ENCODE data around the gene NOXO1. TPM values are rescaled to one million over a fixed set of nuclear protein-coding genes. Genes with fewer than 3 reads are reported as not detected.

NOXO1 gene
- total RNA-seq, 2 experiments from 2014 or later: 0.23 to 0.36 TPM

- ChIA-PET POLR2A (no interaction called here), CTCF (no interaction called here)
Observed at GRCh38 chr16:2001456-2002355, 20.4 kb upstream of the NOXO1 start.

DNA sequence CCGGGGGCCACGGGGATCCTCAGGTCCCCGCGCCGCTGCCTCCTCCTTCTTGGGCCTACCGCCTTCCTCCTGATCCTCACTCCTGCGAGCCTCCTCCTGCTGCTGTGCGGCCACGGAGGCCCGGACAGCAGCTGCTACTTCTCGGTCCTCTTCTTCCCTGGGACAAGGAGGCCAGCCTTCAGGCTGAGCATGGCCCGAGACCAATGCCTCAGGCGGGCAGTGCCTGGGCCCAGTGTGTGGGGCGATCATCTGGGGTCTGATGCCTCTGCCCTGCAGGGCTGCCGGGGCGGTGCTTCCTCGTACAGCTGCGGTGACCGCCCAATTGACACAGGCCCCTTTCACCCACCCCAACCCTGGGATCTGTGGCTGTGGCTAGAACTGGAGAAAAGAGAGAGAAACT is 19.8 kb upstream of the NOXO1 start:
- CTCF ChIA-PET: no interaction called here
- POLR2A ChIA-PET: no interaction called here

GRCh38 chr16:1999866-2000514 is 18.7 kb upstream of the NOXO1 start:
- ChIA-PET POLR2A (no interaction called here), CTCF (no interaction called here)

DNA sequence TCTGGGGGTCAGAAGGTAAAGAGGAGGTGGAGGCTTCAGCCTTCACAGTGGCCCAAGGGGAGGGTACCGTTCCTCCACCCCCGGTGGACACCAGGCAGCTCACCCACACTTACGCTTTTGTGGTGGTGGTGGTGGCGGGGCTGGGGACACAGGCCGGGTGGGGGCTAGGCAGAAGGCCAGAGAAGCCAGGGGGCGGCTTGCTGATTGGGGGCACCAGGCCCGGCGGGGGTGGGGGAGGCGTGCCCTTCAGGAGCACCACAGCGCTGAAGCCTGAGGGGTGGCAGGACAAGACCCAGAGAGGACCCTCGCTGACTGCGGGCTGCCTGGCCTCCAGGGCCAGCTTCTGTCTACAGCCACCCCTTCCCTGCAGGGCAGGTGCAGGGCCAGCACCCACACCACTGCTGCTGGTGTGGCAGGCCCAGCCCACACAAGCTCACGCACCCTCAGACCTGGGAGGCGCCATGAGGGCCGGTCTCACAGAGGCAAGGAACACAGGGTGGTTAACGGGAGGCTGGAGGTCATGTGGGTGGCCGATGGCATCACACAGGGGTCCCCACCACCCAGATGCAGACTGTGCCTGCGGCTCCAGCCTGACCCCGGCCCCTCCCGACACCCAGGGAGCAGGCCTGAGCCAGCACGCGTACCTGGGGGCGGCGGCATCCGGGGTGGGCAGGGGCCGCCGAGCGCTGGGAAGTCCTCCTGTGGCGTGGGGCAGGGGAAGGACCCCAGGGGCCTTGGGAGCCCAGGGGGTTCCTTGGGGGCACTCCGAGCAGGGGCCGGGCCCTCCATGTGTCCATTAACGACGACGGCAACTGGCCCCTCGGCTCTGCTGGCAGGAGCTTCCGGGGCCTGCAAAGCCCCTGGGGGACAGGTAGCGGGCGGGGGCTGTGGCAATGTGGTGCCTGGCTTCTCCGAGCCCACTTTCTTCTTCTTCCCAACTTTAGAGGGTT is 17.9 kb upstream of the NOXO1 start:
- CTCF ChIA-PET: no interaction called here
- POLR2A ChIA-PET: no interaction called here

- CTCF ChIA-PET: no interaction called here
- POLR2A ChIA-PET: no interaction called here
Observed at GRCh38 chr16:1998360-1998835, 17.1 kb upstream of the NOXO1 start.

DNA sequence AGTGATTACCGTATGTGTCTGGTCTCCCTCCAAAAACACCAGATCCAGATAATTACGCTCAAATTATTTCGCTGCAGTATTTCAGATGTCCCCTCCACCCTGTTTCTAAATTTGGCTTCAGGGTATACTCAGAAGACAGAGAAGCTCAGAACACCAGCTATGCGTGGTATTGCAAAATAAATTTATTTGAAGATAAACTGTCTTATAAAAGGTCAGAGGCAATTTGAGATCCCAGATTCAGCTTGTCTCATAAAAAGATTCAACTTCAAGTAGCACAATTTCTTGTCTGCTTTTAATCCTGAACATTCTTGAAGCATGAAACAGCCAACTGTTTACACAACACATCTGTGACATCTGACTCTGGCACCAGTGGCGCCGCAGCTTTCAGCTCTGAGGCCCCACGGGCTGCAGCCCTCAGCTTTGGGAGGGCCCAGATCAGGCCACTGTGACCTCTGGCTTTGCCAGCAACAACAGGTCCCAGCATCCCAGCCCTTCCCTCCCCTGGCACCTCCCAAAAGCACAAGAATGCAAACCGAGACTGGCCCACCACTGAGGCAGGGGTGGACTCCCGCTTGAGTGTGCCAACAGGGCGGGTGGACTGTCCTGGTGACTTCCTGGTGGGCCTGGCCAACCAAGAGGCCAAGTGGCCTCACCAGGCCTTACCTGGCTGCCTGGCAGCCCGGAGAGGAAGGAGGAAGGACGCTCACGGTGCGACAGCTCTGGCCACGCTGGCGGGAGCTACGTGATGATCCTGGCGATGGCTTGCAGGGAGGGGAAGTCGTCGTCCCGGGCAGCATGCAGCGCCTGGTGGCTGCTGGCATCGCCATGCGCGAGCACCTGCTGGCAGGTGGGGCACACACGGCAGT is 16.5 kb upstream of the NOXO1 start:
- POLR2A ChIA-PET: no interaction called here
- CTCF ChIA-PET: no interaction called here

- ChIA-PET POLR2A (interaction anchor here (1.1 kb wide), 1 partner anchor 13 kb away, joined by 3 read pairs; the partner anchor contains the start of gene NOXO1), CTCF (interaction anchor here (0.6 to 5.5 kb wide), 5 partner anchors 9 to 138 kb away, joined by 3 to 41 read pairs (median 4); partner anchors contain the start of gene GFER)
Observed at GRCh38 chr16:1993731-1994131, 12.5 kb upstream of the NOXO1 start.

DNA sequence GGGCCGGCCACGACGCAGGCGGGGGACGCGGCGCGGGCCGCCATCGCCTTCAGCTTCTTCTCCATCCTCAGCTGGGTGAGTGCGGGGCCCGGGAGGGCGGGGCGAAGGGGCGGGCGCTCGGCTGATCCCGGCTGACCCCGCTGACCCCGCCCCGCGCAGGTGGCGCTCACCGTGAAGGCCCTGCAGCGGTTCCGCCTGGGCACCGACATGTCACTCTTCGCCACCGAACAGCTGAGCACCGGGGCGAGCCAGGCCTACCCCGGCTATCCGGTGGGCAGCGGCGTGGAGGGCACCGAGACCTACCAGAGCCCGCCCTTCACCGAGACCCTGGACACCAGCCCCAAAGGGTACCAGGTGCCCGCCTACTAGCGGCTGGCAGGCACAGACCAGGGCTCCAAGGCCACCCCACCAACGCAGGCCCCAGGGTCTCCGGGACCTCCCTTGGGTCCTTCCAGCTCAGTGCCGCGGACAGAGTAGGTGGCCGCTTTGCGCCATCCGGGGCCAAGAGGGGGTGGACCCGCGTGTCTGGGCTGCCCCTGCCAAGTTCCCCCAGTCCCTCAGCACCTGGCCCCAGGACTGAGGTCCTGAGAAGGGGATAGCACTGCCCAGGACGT is 11.5 kb upstream of the NOXO1 start:
- POLR2A ChIA-PET: interaction anchor here (1.1 to 2.4 kb wide), 3 partner anchors 12 to 28 kb away, joined by 3 to 11 read pairs (median 6); partner anchors contain the start of genes NOXO1 and RPS2
- CTCF ChIA-PET: interaction anchor here (5.5 kb wide), 1 partner anchor 11 kb away, joined by 41 read pairs; no protein-coding TSS in a partner anchor

- CTCF ChIA-PET: interaction anchor here (5.5 kb wide), 1 partner anchor 12 kb away, joined by 41 read pairs; no protein-coding TSS in a partner anchor
- POLR2A ChIA-PET: interaction anchor here (2.2 to 2.4 kb wide), 3 partner anchors 21 to 163 kb away, joined by 6 to 11 read pairs (median 7); partner anchors contain the start of genes RPS2 and TRAF7
Observed at GRCh38 chr16:1991948-1992703, 10.9 kb upstream of the NOXO1 start.

DNA sequence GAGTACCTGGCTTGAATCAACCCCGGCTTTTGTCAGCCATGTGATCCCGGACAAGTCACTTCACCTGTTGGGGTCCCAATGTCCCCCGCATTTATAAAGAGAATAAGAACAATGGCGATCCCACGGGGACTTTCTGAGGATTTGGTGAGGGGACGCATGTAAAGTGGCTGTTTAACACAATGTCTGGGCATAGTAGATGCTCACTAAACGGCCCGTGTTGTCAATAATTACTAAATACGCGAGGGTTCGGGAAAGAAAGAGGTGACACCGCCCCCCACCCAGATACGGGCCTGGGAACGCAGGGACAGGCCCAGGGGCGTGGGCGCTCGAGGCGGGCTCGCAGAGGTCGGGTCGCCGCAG is 10.3 kb upstream of the NOXO1 start:
- POLR2A ChIA-PET: interaction anchor here (1.1 to 2.4 kb wide), 4 partner anchors 9 to 163 kb away, joined by 3 to 11 read pairs (median 6); partner anchors contain the start of genes RPS2 and TRAF7
- CTCF ChIA-PET: interaction anchor here (1.4 to 5.5 kb wide), 3 partner anchors 10 to 149 kb away, joined by 3 to 41 read pairs (median 5); partner anchors contain the start of gene NOXO1

- ChIA-PET POLR2A (interaction anchor here (1.1 to 2.4 kb wide), 4 partner anchors 9 to 164 kb away, joined by 3 to 11 read pairs (median 6); partner anchors contain the start of genes RPS2 and TRAF7), CTCF (interaction anchor here (1.4 to 5.5 kb wide), 4 partner anchors 9 to 149 kb away, joined by 3 to 41 read pairs (median 6); partner anchors contain the start of gene NOXO1)
Observed at GRCh38 chr16:1991135-1991551, 9.9 kb upstream of the NOXO1 start.

GRCh38 chr16:1990351-1991134 is 9.3 kb upstream of the NOXO1 start:
- ChIA-PET POLR2A (interaction anchor here (1.1 to 2.4 kb wide), 5 partner anchors 8 to 164 kb away, joined by 3 to 11 read pairs (median 6); partner anchors contain the start of genes RPS2 and TRAF7), CTCF (interaction anchor here (1.4 to 1.7 kb wide), 3 partner anchors 9 to 150 kb away, joined by 3 to 8 read pairs (median 5); partner anchors contain the start of gene NOXO1)

DNA sequence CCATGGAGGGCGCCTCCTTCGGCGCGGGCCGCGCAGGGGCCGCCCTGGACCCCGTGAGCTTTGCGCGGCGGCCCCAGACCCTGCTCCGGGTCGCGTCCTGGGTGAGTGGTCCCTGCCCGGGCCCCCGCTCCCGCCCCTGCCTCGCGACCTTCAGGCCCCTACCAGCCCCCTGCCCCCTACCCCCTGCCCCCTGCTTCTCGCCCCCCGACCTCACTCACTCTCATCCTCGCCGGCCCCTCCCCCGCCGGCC is 8.8 kb upstream of the NOXO1 start:
- ChIA-PET POLR2A (interaction anchor here (1.2 to 2.2 kb wide), 2 partner anchors 25 to 165 kb away, joined by 4 to 7 read pairs; partner anchors contain the start of genes RPS2 and TRAF7), CTCF (interaction anchor here (1.6 to 1.7 kb wide), 2 partner anchors 8 to 13 kb away, joined by 5 to 8 read pairs; partner anchors contain the start of gene NOXO1)

DNA sequence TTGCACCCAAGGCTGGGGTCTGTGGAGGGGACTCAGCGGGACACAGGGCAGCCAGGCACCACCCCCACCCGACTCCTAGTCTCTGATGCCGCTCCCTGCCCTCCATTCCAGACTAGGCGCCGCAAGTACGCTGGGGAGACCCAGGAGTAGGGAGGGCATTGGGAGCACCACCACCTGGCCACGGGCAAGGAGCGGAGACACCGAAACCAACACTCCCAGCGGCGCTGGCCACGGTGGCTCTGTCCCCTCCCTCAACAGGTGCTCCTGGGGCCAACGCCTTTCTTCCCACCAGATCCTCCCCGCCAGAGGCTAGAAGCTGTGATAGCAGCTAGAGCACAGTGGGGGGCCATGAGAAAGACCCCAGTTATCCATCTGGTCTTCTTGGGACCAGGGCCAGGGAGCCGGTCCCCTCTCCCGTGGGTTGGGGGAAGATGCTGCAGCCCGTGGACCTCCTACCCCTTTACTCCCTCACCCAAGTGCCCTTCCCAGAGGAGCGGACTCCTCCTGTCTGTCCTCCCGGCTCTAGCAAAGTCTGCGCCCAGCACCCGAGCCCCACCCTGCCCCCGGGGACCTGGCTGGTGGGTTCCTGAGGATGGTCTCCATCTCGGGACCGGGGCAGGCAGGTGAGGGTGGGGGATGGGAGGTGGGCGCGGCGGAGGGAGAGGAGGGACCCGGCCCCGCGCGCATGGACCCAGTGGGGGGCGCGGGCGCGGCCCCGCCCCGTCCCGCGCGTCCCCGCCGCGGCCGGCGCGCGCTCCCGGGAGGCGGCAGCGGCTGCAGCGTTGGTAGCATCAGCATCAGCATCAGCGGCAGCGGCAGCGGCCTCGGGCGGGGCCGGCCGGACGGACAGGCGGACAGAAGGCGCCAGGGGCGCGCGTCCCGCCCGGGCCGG is 8.2 kb upstream of the NOXO1 start, which contains the start of gene SYNGR3:
SYNGR3 (plus strand) TSS at position 762 of the 892 bp plus-strand sequence. CDS start 133 bp downstream, outside the sequence.
- ChIA-PET CTCF (interaction anchor here (1.0 to 1.7 kb wide), 2 partner anchors 14 to 18 kb away, joined by 3 to 8 read pairs; partner anchors contain the start of gene TBL3), POLR2A (interaction anchor here (1.2 kb wide), 1 partner anchor 25 kb away, joined by 4 read pairs; the partner anchor contains the start of gene RPS2)

DNA sequence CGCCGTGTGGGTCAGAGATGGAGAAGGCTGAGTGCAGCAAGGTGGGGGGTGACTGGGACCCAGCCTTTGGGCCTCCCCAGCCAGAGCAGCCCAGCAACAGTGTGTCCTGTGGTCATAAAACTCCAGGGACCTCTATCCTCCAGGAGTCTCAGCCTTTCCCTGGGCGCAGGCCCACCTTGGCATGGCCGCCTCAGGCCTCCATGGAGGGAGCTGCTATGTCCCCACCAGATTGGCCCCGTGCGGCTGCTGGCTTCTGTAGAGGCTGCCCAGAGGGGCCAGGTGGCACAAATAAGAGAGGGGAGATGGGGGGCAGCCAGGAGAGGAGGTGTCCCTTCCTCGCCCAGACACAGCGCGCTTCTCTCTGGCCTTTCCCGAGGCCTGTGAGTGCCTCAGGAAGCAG is 5.9 kb upstream of the NOXO1 start:
- ChIA-PET CTCF (interaction anchor here (1.7 kb wide), 1 partner anchor 17 kb away, joined by 6 read pairs; no protein-coding TSS in a partner anchor), POLR2A (no interaction called here)

Measured in activated CD8-positive, alpha-beta memory T cell treated with anti-CD3 and anti-CD28 coated beads for 36 hours (primary cell).